ENCODE measurements around the gene ZC3H13.

ZC3H13 gene

DNA sequence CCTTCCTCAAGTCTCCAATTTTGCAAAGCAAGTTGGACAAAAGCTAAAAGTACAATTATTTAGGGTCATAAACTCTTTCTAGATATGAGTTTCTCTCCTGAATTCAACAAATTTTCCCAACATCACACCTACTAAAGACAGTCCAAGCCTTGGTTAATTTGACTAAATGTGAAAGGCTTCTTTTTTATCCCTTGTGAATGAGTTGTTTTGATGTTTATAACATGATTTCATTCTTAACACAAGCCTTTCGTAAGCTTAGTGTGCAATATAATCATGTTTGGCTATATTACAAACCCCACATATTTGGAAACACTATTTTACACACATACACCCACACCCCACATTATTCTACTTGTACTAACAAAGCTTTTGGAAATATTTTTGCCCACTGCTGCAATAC is 57.3 kb downstream of the ZC3H13 start:
- TF ChIP-seq NFIC (IDR thresholded peaks at IDR 0.05) (no peak), EGR1 (IDR thresholded peaks at IDR 0.05) (no peak), TCF12 (IDR thresholded peaks at IDR 0.05; ENCODE audit: low read depth) (no peak), YY1 (IDR thresholded peaks at IDR 0.05; ENCODE audit: low read depth) (no peak), ZBTB7A (IDR thresholded peaks at IDR 0.05; ENCODE audit: low read depth) (no peak), TAF1 (IDR thresholded peaks at IDR 0.05; ENCODE audit: low read depth) (no peak), CEBPB (IDR thresholded peaks at IDR 0.05) (no peak), EP300 (IDR thresholded peaks at IDR 0.05; ENCODE audit: borderline replicate concordance) (no peak), RAD21 (IDR thresholded peaks at IDR 0.05; ENCODE audit: low read depth) (no peak), CREB1 (IDR thresholded peaks at IDR 0.05; ENCODE audit: low read depth) (no peak), TEAD4 (IDR thresholded peaks at IDR 0.05) (no peak), FOXM1 (IDR thresholded peaks at IDR 0.05; ENCODE audit: borderline replicate concordance, low read depth) (no peak)
- TF ChIP-seq, protein P1, sequence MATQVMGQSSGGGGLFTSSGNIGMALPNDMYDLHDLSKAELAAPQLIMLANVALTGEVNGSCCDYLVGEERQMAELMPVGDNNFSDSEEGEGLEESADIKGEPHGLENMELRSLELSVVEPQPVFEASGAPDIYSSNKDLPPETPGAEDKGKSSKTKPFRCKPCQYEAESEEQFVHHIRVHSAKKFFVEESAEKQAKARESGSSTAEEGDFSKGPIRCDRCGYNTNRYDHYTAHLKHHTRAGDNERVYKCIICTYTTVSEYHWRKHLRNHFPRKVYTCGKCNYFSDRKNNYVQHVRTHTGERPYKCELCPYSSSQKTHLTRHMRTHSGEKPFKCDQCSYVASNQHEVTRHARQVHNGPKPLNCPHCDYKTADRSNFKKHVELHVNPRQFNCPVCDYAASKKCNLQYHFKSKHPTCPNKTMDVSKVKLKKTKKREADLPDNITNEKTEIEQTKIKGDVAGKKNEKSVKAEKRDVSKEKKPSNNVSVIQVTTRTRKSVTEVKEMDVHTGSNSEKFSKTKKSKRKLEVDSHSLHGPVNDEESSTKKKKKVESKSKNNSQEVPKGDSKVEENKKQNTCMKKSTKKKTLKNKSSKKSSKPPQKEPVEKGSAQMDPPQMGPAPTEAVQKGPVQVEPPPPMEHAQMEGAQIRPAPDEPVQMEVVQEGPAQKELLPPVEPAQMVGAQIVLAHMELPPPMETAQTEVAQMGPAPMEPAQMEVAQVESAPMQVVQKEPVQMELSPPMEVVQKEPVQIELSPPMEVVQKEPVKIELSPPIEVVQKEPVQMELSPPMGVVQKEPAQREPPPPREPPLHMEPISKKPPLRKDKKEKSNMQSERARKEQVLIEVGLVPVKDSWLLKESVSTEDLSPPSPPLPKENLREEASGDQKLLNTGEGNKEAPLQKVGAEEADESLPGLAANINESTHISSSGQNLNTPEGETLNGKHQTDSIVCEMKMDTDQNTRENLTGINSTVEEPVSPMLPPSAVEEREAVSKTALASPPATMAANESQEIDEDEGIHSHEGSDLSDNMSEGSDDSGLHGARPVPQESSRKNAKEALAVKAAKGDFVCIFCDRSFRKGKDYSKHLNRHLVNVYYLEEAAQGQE (IDR thresholded peaks at IDR 0.05; ENCODE audit: low read depth): no peak
- TF ChIP-seq, protein P2, sequence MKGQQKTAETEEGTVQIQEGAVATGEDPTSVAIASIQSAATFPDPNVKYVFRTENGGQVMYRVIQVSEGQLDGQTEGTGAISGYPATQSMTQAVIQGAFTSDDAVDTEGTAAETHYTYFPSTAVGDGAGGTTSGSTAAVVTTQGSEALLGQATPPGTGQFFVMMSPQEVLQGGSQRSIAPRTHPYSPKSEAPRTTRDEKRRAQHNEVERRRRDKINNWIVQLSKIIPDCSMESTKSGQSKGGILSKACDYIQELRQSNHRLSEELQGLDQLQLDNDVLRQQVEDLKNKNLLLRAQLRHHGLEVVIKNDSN (IDR thresholded peaks at IDR 0.05): no peak
- TF ChIP-seq, protein P3, sequence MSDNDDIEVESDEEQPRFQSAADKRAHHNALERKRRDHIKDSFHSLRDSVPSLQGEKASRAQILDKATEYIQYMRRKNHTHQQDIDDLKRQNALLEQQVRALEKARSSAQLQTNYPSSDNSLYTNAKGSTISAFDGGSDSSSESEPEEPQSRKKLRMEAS (IDR thresholded peaks at IDR 0.05): no peak

DNA sequence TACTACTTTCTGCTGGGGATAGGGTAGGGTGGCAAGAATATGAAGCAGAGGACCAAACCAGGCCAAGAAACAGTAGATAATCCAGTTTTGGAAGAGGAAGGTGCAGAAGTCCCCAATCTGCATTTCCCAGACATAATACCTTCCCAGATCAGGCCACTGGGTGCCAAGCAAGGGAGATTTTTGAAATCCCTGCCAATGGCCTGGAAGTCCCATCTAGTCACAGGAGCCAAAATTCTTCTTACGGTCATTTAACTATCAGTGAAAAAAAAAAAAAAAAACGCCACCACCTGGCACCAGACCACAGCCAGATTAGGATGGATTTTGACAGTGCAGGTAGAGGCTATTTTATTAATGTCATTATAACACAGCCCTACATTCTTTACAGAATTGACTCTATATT is 57.8 kb downstream of the ZC3H13 start:
- TF ChIP-seq CREB1 (IDR thresholded peaks at IDR 0.05; ENCODE audit: low read depth) (no peak), NFIC (IDR thresholded peaks at IDR 0.05) (no peak), TCF12 (IDR thresholded peaks at IDR 0.05; ENCODE audit: low read depth) (no peak), ZBTB7A (IDR thresholded peaks at IDR 0.05; ENCODE audit: low read depth) (no peak), TEAD4 (IDR thresholded peaks at IDR 0.05) (no peak), YY1 (IDR thresholded peaks at IDR 0.05; ENCODE audit: low read depth) (no peak), EGR1 (IDR thresholded peaks at IDR 0.05) (no peak), FOXM1 (IDR thresholded peaks at IDR 0.05; ENCODE audit: borderline replicate concordance, low read depth) (no peak)
- TF ChIP-seq, protein P3 (IDR thresholded peaks at IDR 0.05): no peak

DNA sequence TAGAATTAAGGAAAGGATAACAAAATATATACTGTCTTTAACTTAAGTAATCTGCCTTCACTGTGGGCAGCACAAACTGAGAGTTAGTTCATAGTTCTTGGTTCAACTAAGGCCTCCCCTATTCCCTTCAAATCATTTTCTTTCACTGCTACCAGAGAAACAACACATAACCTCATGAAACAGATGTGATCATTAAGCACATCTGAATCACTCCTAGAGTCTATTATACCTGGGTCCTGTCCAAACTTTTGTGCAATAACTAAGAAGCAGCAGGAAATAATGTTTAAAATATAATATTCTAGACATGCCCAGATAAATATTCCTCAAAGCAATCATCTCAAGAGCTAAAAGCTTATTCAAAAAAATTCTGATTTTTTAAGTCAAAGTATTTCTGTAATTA is 62.9 kb downstream of the ZC3H13 start:
- TF ChIP-seq NFIC (IDR thresholded peaks at IDR 0.05) (no peak), EGR1 (IDR thresholded peaks at IDR 0.05) (no peak), FOXM1 (IDR thresholded peaks at IDR 0.05; ENCODE audit: borderline replicate concordance, low read depth) (no peak), TCF12 (IDR thresholded peaks at IDR 0.05; ENCODE audit: low read depth) (no peak), CEBPB (IDR thresholded peaks at IDR 0.05) (no peak), EP300 (IDR thresholded peaks at IDR 0.05; ENCODE audit: borderline replicate concordance) (no peak), TEAD4 (IDR thresholded peaks at IDR 0.05) (no peak), YY1 (IDR thresholded peaks at IDR 0.05; ENCODE audit: low read depth) (no peak), RAD21 (IDR thresholded peaks at IDR 0.05; ENCODE audit: low read depth) (no peak), CREB1 (IDR thresholded peaks at IDR 0.05; ENCODE audit: low read depth) (no peak), ZBTB7A (IDR thresholded peaks at IDR 0.05; ENCODE audit: low read depth) (no peak), TAF1 (IDR thresholded peaks at IDR 0.05; ENCODE audit: low read depth) (no peak)
- TF ChIP-seq, protein P1 (IDR thresholded peaks at IDR 0.05; ENCODE audit: low read depth): no peak
- TF ChIP-seq, protein P2 (IDR thresholded peaks at IDR 0.05): no peak
- TF ChIP-seq, protein P3 (IDR thresholded peaks at IDR 0.05): no peak

DNA sequence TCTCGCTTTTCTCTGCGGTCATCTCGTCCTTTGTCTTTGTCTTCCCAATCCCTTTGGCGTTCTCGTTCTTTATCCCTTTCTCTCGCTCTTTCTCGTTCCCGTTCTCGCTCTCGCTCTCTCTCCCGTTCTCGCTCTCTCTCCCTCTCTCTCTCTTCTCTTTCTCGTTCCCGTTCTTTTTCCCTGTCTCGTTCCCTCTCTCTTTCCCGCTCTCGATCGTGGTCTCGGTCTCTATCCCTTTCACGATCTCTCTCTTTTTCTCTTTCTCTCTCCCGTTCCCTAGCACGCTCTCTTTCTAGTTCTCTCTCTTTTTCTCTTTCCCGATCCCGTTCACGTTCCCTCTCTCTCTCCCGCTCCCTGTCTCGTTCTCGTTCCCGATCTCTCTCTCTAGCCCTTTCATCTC is 77.2 kb downstream of the ZC3H13 start:
- no peak for TF ChIP-seq RAD21 (IDR thresholded peaks at IDR 0.05; ENCODE audit: low read depth)
- no peak for TF ChIP-seq FOXM1 (IDR thresholded peaks at IDR 0.05; ENCODE audit: borderline replicate concordance, low read depth)

DNA sequence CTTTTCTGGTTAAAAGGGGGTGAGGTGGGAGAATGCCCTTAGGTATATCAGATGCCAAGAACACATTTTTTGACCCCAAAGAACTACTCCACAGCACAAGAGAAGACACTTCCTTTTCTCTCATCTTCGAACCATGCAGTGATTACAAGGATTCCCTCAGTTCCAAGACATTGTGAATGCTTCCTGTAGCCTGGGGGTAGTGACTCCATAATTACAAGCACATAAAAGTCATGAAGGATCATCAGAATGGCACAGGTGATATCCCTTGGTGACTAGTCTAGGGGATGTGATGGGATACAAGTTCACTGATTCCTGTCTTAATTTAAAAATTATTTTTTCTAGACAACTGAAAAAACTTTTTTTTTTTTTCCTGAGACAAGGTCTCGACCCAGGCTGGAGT is 78.0 kb downstream of the ZC3H13 start:
- TF ChIP-seq EP300 (IDR thresholded peaks at IDR 0.05; ENCODE audit: borderline replicate concordance): no peak
- TF ChIP-seq TEAD4 (IDR thresholded peaks at IDR 0.05): no peak
- TF ChIP-seq CREB1 (IDR thresholded peaks at IDR 0.05; ENCODE audit: low read depth): no peak
- no peak for TF ChIP-seq FOXM1 (IDR thresholded peaks at IDR 0.05; ENCODE audit: borderline replicate concordance, low read depth)
- TF ChIP-seq RAD21 (IDR thresholded peaks at IDR 0.05; ENCODE audit: low read depth): no peak
- no peak for TF ChIP-seq CEBPB (IDR thresholded peaks at IDR 0.05)
- TF ChIP-seq, protein P3 (IDR thresholded peaks at IDR 0.05): no peak
- TF ChIP-seq EGR1 (IDR thresholded peaks at IDR 0.05): no peak
- TF ChIP-seq NFIC (IDR thresholded peaks at IDR 0.05): no peak
- TF ChIP-seq, protein P1 (IDR thresholded peaks at IDR 0.05; ENCODE audit: low read depth): no peak
- TF ChIP-seq TAF1 (IDR thresholded peaks at IDR 0.05; ENCODE audit: low read depth): no peak
- TF ChIP-seq, protein P2 (IDR thresholded peaks at IDR 0.05): no peak
- no peak for TF ChIP-seq TCF12 (IDR thresholded peaks at IDR 0.05; ENCODE audit: low read depth)
- no peak for TF ChIP-seq ZBTB7A (IDR thresholded peaks at IDR 0.05; ENCODE audit: low read depth)
- no peak for TF ChIP-seq YY1 (IDR thresholded peaks at IDR 0.05; ENCODE audit: low read depth)

All from Ishikawa (cell line).